HG03558 (cell line): Measurements from ENCODE around the gene GKN1.

ENCODE experiments used
- ATAC-seq: cut with Tn5 transposase; IDR thresholded peaks from one replicate; pipeline ENCODE4 v1.9.1; 2021; ENCODE audit warnings: moderate number of reproducible peaks; ENCODE audit not compliant: unreplicated experiment; ENCODE audit errors: extremely low read depth

GKN1 gene

DNA sequence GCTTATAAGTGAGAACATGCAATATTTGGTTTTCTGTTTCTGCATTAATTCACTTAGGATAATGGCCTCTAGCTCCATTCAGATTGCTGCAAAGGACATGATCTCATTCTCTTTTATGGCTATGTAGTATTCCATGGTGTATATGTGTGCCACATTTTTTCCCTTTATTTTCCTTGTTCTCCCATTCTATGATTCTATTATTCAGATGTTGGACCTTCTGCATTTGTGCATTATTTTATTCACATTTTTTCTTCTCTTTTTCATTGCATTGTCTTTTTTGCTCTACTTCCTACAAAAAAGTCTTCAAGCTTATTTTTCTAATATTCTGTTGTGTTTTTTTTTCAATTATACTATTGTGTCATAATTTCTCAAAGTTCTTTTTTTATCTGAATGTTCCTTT is 27.4 kb downstream of the GKN1 start:
- ATAC-seq, result no peak

DNA sequence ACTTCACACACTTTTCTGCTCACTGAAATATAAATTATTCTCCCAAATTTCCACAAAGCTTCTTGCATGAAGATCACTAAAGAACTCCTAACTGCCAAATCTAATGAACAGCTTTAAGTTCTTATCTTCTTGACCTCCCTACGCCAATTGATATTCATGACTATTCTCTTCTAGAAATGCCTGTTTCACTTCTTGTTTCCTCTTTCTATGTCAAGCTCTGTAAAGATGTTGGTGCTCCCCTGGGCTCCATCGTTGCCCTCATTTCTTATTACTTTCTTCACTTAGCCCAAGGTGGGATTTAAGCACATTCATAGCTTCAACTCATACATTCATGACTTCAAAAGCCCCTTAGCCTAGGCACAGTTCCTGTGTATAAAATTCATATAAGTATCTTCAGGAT is 29.3 kb downstream of the GKN1 start:
- ATAC-seq, result no peak

DNA sequence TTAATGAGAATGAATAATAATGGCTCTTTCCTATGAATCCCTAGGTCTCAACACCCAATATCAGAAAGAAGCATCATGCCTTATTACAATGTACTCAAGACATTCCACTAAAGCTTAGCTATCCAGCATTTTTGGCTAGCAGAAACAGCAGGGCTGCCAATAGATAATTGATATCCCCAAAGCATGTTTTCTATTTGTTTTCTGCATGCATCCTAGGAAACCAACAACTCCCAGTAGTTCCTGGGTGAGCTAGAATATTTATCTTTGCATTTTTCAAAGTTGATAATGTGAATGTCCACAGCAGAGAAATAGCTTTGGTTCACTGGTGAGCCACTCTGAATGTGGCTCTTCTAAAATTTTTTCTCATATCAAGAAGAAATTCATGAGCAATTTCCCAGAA is 32.7 kb downstream of the GKN1 start:
- no peak for ATAC-seq

DNA sequence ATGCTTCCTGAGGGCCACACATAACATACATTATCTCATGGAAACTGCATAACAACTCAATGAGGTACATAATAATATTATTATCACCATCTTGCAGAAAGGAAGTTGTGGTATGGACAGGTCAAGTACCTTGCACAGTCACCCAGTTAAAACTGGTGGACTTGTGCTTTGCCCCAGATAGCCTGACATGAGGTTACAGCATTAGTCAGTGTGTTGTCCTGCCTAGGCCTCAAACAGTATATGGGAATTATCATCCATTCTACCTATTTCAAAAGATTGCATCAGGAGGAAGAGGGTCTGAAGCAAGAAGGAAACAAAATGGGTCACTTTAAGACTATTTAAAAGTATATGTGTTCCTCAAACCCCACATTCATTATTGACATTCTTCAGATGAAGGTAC is 33.2 kb downstream of the GKN1 start:
- no peak for ATAC-seq

DNA sequence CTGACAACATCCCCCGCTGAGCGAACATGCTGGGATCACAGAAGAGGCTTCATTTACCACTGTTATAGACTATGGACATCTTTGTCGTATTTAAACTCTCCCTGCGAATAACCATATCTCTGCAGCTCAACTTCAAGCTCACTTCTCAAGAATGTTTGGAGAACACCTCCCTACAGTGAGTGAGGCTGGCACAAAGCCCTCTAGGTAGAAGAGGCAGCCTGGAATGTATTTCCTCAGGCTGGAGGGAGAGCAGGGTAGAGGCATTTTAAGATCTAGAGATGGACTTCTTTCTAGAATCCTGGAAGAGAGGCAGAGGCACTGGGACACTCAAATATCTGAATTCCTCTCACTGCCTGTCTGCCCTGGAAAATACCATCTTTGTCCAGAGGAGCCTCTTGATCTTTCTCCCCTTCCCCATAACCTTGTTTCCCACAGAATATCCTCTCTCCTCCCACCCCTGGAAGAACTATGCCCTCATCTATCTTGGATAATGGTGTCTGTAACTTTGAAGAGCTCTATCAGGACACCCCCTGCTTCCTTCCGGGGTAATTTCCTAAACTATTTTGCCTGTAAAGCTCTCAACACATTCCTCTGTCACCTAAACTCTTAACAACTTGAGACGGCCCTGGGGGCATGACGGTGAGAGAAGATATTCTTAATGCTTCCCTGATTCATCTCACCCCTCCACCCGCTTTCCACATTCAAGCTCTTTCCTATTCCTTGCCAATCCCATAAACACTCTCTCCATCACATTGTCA is 36.2 kb downstream of the GKN1 start:
- no peak for ATAC-seq

DNA sequence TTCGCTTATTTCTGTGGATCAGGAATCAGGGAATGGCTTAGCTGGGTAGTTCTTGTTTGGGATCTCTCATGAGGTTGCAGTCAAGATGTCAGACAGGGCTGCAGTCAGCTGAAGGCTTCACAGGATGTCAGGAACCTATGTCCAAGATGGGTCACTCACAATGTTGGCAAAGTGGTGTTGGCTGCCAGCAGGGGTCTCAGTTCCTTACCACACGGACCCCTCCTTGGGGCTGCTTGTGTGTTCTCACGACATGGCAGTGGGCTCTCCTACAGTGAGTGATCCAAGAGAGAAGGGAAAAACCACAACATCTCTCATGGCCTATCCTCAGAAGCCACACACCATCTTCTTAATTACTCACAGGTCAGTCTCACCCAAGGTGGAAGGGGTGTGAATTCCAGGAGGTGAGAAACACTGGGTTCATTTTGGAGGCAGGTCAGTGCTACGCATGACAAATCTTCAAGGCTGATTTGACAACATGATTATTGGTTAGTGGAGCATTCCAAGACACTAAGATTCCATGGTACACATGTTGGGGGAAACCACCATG is 37.2 kb downstream of the GKN1 start:
- no peak for ATAC-seq

DNA sequence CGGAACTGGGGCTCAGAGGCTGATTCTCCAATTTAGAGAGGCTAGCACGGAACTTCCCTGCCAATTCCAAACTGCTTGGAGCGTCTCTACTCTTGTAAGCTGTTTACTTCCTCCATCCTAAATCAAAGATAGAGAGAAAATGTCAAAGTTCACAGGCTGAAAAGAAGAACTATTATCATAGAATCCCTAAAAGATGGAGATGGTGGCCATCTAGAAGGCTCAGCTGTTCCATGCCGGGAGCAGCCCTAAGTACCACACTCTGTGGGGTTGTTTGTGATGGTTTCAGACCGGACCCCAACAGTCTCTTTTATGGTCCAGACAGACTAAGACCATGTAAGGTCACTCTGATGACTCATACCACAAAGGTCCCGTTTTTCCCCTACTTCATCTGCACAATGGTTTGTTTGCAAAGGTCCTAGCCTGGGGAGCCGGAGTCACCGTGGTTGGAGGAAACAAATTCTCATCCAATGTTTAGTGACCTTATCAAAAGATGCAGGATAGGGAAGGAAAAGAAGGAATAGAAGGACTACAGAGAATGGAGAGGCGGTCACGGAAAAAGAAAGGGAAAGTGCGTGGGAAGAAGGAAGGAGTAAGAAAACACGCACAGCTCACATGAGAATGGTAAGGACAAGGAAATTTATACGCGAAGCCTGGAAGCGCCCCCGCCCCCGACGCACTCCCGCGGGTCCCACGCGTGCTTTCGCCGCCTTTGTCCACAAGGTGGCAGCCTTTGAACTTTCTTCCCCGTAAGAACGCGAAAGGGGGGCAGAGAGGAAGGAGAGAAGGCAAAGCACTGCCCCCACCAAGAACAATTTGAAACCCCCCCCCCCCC is 38.1 kb downstream of the GKN1 start:
- ATAC-seq, result no peak

DNA sequence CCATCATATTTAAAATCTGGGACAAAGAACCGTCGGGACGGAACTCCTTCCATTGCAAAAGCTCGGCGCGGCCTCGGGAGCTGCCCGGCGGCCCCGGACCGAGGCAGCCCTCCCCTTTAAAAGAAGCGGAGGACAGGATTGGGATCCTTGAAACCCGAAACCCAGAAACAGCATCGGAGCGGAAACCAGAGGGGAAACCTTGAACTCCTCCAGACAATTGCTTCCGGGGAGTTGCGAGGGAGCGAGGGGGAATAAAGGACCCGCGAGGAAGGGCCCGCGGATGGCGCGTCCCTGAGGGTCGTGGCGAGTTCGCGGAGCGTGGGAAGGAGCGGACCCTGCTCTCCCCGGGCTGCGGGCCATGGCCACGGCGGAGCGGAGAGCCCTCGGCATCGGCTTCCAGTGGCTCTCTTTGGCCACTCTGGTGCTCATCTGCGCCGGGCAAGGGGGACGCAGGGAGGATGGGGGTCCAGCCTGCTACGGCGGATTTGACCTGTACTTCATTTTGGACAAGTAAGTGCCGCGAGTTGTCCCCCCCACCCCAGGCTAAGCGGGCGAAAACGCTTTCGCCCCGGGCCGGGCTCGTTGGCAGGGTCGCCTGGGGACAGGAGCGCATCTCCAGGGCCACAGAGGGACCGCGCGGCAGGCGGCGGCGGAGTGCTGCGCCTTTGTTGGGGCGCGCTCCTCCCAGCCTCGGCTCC is 38.9 kb downstream of the GKN1 start, which contains the start of gene ANTXR1:
Gene ANTXR1 (plus strand): TSS at position 38 of the 698 bp plus-strand sequence. CDS start 321 bp downstream, at position 359.
- no peak for ATAC-seq

DNA sequence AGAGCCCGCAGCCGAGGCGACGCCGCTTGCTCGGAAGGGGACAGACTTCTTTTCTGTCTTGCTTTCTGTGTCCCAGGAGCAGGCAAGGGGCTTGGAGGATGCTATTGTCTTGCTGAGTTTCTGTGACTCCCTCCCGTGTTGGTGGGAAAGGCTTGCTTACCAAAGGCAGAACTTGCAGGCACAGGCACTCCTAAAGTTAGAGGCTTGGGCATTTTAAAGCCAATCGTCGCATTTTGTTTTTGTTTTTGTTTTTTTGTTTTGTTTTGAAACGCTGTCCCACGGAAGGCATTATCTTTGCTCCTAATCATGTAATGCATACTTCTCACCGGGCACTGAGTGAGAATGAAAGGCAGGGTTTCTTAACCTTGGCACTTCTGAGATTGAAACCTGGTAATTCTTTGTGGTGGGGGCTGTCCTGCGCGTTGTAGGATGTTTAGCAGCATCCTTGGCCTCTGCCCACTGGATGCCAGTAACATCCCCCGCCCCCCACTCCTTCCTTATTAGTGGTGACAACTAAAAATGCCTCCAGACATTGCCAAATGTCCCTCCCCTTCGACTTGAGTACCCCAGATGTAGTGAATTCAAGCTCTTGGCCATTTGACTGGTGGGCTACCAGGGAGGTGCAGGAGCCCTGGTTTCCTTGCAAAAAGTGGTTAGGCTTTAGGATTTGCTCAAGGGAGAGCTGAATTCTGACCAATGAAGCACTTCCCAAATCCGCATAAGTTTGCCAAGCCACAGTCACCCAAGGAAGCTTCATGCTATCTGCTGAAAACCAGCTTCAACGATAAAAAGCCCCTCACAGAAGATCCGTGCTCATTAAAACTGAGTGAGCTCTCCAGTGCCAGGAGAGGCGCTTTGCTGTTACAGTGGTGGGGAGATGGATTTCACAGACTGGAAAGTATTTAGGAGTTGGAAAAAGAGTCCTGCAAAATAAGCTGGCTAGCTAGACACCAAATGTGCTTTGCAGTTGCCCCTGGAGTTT is 39.7 kb downstream of the GKN1 start:
- no peak for ATAC-seq

DNA sequence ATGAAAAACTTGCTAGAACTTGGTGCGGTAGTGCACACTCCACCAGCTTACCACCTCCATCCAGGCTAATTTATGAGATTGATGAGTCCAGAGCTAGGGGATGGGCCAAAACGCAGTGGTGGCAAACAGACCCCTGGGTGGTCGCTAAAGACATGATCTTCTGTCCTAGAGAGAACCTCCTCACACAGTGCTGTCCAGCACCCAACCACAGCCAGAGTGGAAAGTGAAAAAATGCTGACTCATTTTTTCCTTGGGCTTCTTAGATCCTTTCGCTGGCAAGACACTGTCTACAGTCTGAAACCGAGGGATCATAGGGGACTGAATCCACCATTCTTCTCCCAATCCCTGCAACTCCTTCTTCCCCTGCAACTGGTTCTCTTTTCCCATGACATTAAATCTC is 42.6 kb downstream of the GKN1 start:
- no peak for ATAC-seq

DNA sequence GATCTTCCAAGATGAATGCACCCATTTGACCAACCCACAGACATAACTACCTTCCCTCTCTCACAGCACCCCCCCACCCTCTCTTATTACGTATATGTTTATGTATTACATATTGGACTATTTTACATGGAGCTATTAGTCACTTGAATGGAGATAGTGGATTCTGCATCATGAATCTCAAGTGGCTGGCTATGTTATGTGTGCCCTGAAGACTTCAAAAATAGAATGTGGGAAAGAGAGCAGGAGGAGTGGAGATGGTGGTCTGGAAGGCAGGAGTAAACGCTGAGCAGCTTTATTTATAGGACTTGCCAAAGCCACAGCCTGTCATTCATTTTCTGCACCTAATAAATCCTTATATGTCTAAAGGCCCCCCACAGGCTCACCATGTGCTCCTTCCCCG is 43.4 kb downstream of the GKN1 start:
- no peak for ATAC-seq

DNA sequence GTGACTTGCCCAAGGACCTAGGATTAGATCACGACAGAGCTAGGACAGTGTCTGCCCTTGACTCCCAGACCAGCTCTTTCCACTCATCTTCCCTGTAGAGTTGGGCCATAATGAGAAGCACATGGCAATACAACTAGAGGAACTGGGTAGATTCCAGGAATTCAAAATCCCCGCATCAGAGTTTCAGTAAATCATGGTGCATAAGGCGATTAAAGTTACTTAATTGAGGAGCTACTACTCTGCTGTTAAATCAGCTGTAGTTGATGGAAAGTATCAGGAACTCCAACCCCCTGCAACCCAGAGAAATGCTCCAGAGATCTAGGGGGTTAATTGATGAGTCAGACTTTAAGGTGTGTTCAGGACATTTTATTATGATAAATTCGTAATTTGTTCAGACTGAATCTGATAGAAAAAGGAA is 44.3 kb downstream of the GKN1 start:
- no peak for ATAC-seq

DNA sequence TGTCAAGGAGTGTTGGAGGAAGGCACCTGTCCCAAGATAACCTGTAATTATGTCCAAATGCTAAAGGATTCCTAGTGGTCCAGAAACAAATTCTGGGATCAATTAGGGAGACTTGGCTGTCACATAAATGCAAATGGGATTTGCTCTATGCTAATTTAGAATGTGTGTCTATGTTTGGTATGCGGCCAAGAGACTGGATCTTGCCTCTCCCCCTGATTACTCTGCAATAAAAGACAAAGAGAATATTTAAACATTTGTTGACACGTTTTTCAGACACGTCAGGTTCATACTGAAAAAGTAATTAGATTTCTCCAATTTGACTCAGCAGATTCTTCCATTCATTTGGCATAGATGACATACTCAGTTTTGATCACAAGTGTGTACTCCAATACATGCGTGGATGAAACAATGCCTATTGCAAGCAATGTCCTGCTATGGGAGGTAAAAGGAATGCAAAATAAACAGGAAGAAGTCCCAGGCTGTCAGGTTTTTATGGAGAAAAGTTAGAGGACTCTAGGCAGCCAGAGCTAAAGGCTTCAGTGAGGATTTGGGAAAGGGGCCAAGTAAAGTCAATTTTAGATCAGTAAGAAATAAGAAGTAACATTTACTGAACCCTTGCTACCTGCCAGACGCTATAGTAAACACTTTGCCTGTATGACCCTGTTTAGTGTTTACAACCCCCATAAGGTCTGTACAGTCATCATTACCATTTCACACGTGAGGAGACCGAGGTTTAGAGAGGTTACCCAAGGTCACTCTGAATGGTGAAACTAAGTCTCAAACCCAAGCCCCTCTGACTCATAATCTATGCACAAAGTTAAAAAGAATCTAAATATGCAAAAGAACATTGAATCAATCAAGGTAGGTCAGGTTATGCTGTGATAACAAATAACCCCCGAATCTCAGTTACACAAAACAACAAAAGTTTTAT is 46.3 kb downstream of the GKN1 start:
- ATAC-seq, result no peak

DNA sequence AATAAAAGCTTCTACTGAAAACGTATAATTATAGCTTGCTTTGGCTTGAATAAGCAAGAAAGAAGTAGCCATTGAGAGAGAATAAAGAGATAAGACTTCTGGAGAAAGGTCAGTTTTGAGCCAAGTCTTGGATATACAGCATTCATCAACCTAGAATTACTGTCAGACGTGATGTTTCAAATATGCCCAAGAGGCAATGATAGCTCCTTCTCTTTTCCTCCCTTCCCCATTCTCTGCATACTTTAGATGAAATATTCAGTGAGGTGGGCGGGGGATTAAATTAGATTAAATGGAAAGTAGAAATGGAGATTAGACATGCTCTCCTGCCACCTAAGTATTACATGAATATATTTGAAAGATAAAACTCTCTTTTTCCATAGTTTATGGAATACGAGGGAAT is 47.3 kb downstream of the GKN1 start:
- ATAC-seq, result no peak

DNA sequence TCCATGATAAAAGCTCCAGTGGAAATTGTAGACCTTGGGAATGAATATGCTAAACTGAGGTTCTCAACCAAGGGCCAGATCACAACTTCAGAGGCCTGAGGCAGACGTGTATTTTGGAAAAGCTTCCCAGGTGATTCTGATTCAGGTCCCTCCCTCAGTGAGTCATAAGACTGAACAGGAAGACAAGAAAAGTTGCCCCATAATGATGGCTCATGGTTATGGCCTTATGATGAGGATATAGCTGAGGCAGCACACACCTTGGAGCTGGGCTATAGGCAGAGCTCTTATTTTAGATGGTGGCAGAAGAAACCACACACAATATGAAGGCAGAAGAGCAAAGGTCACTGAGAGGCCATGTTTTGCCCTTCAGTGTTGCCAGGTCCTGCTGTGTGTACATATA is 48.1 kb downstream of the GKN1 start:
- no peak for ATAC-seq

DNA sequence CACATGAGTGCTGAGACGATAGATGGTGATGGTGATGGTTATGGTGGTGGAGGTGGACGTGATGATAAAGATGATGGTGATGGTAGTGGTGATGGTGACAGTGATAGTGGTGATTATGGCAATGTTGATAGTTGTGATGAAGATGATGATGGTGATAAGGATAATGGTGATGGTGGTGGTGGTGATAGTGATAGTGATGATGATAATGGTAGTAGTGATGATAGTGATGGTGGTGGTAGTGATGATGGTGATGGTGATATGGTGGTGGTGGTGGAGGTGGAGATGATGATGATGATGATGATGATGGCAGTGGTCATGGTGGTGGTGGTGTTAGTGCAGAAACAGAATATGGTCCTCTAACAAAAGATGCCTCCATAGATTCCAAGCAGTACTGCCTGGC is 48.8 kb downstream of the GKN1 start:
- no peak for ATAC-seq

DNA sequence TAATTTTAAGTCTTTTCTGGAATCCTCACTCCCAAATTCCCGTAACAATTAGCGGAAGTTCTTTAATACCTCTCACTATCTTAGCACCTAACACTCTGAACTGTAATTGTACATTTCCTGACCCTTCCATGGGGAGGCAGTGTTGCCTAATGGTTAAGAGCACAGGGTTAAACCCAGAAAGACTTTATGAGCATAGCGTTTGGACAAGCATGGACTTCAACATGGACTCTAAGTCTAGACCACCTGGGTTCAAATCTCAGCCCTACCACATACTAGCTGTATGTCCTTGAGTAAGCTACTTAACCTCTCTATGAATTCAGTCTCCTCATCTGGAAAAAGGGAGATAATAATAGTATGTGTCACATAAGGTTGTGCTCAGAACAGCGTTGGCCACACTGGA is 51.6 kb downstream of the GKN1 start:
- ATAC-seq, result no peak

DNA sequence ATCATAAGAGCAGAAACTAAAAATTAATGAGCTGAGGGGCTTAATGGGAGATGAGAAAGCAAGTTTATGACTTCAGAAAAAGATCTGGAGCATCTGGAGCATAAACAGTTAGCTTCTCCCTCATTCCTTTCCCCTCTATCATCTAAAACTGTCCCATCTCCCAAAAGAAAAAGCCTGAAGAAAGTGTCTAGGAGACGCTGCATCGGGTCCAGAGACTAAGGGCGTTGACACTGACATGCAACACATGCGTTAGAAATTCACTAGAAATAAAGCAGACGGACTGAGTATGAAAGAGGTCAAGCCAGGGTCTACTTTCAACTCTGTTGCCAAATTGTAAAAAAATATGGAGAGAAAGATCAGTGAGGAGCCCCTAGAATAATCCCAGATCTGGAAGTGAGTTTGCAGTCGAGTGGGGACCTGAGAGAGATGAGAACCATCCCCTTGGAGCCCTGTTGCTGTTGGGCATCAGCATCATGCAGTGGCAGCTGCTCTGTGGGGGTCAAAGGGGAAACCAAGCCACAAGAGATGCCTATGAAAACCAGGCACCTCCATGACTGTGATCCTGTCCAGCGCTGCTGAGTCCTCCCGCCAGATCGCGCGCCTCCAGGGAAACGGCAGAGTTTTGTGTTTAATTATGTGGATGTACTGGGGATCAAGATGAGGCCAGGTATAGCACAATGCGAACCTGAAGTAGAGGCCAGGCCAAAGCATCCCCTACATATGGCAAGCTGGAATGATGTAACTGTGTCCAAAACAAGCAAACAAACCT is 52.4 kb downstream of the GKN1 start:
- ATAC-seq, result no peak
